Activated B cell treated with CpG ODN at 0.5 μM for 24 hours (primary cell): ENCODE measurements around the gene MGAT4B. TPM values are rescaled to one million over a fixed set of nuclear protein-coding genes. Genes with fewer than 3 reads are reported as not detected.
A peak's percentile ranks its signal among the peaks of the same experiment; 100 is the strongest.
"Not testable (repeated sequence)": the region's sequence is repeated elsewhere in the genome, so short reads cannot be mapped to it uniquely, and the experiment has no call there.

ENCODE experiments used
- ATAC-seq: fragments of 200-7000 bp; cut with Tn5 transposase; one replicate; pipeline ENCODE4 v1.10.0; 2021; ENCODE audit warnings: low read depth, mild to moderate bottlenecking, moderate library complexity
- CTCF ChIA-PET: fragments of 350-600 bp; sonication (Branson Sonifier 250); formaldehyde crosslinking; loops from one replicate; lab custom pipeline; 2021; ENCODE audit warnings: antibody characterized with exemption; lab: Charles Lee
- POLR2A ChIA-PET: fragments of 350-600 bp; sonication (Branson Sonifier 250); formaldehyde crosslinking; loops from one replicate; lab custom pipeline; 2021; ENCODE audit warnings: antibody characterized with exemption; lab: Charles Lee
- DNase-seq: peaks from one replicate; pipeline ENCODE4 v3.0.0; 2022
- H3K27ac Mint-ChIP-seq: one replicate; pipeline ENCODE4 v1.8.0; 2020; ENCODE audit warnings: mixed read lengths
- H3K27me3 Mint-ChIP-seq: one replicate; pipeline ENCODE4 v1.8.0; 2021; ENCODE audit warnings: mixed read lengths
- H3K36me3 Mint-ChIP-seq: one replicate; pipeline ENCODE4 v1.8.0; 2021; ENCODE audit warnings: low read depth, mixed read lengths
- H3K4me1 Mint-ChIP-seq: one replicate; pipeline ENCODE4 v1.8.0; 2021; ENCODE audit warnings: mixed read lengths
- H3K4me3 Mint-ChIP-seq: one replicate; pipeline ENCODE4 v1.8.0; 2020; ENCODE audit warnings: mild to moderate bottlenecking, mixed read lengths
- H3K9me3 Mint-ChIP-seq: one replicate; pipeline ENCODE4 v1.8.0; 2020; ENCODE audit warnings: mixed read lengths
- intact Hi-C: fragments of 100-400 bp; cut with micrococcal nuclease; formaldehyde crosslinking; loops from one replicate; pipeline ENCODE4 v1.15.1; 2024
- total RNA-seq: library from RNA; stranded (reverse); gene quantifications from 2 replicates; pipeline ENCODE4 v1.2.3, GENCODE V29; 2022
- TF ChIP-seq, protein P1 (sequence below): fragments of 200-600 bp; IDR thresholded peaks from one replicate; pipeline ENCODE4 v1.8.0; 2022; ENCODE audit warnings: antibody characterized with exemption, mild to moderate bottlenecking

MGAT4B gene
- total RNA-seq, 1 donor from 2014 or later, result 85.3 TPM

DNA sequence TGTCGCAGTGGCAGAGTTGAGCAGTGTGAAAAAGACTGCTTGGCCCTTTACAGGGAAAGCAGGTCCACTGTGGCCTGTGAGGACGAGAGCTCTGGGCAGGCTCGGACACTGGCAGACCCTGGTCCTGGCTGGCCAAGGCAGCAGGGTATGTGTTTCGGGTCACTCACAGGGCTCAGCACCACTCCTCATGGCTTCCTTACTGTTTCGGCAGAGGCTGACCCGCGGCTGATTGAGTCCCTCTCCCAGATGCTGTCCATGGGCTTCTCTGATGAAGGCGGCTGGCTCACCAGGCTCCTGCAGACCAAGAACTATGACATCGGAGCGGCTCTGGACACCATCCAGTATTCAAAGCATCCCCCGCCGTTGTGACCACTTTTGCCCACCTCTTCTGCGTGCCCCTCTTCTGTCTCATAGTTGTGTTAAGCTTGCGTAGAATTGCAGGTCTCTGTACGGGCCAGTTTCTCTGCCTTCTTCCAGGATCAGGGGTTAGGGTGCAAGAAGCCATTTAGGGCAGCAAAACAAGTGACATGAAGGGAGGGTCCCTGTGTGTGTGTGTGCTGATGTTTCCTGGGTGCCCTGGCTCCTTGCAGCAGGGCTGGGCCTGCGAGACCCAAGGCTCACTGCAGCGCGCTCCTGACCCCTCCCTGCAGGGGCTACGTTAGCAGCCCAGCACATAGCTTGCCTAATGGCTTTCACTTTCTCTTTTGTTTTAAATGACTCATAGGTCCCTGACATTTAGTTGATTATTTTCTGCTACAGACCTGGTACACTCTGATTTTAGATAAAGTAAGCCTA lies 29.8 kb upstream of the MGAT4B start:
- TF ChIP-seq, protein P1, sequence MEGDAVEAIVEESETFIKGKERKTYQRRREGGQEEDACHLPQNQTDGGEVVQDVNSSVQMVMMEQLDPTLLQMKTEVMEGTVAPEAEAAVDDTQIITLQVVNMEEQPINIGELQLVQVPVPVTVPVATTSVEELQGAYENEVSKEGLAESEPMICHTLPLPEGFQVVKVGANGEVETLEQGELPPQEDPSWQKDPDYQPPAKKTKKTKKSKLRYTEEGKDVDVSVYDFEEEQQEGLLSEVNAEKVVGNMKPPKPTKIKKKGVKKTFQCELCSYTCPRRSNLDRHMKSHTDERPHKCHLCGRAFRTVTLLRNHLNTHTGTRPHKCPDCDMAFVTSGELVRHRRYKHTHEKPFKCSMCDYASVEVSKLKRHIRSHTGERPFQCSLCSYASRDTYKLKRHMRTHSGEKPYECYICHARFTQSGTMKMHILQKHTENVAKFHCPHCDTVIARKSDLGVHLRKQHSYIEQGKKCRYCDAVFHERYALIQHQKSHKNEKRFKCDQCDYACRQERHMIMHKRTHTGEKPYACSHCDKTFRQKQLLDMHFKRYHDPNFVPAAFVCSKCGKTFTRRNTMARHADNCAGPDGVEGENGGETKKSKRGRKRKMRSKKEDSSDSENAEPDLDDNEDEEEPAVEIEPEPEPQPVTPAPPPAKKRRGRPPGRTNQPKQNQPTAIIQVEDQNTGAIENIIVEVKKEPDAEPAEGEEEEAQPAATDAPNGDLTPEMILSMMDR, result no peak
- DNase-seq (no peak), ATAC-seq (peak; percentile 92)
- Mint-ChIP-seq H3K4me3 (no peak overlapping the region), H3K27me3 (no peaks in the 10 kb centered on the region), H3K36me3 (peaks cover 79% of the 10 kb centered on the region), H3K9me3 (no peaks in the 10 kb centered on the region), H3K4me1 (peaks cover 15% of the 10 kb centered on the region), H3K27ac (peak overlapping the region; percentile 63)
- CTCF ChIA-PET, result interaction anchor here (0.6 to 1.3 kb wide), 3 partner anchors 21 to 213 kb away, joined by 3 read pairs; partner anchors contain the start of gene HNRNPH1
- POLR2A ChIA-PET, result interaction anchor here (0.5 to 1.9 kb wide), 9 partner anchors 9 to 1727 kb away, joined by 3 to 9 read pairs (median 4); no protein-coding TSS in a partner anchor
- intact Hi-C loops, result loop anchor here (1.0 to 2.0 kb wide), 4 partner anchors 16 to 34 kb away; partner anchors contain the start of genes MRNIP and SQSTM1

DNA sequence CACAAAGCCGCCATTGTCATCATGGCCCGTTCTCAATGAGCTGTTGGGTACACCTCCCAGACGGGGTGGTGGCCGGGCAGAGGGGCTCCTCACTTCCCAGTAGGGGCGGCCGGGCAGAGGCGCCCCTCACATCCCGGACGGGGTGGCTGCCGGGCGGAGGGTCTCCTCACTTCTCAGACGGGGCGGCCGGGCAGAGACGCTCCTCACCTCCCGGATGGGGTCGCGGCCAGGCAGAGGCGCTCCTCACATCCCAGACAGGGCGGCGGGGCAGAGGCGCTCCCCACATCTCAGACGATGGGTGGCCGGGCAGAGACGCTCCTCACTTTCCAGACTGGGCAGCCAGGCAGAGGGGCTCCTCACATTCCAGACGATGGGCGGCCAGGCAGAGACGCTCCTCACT lies 28.2 kb upstream of the MGAT4B start:
- DNase-seq, intact Hi-C loops, H3K9me3 Mint-ChIP-seq, ATAC-seq, POLR2A ChIA-PET, H3K27me3 Mint-ChIP-seq, H3K27ac Mint-ChIP-seq, H3K4me3 Mint-ChIP-seq, CTCF ChIA-PET: not testable (repeated sequence)
- Mint-ChIP-seq H3K4me1 (peaks cover 15% of the 10 kb centered on the region), H3K36me3 (peaks cover 79% of the 10 kb centered on the region)

DNA sequence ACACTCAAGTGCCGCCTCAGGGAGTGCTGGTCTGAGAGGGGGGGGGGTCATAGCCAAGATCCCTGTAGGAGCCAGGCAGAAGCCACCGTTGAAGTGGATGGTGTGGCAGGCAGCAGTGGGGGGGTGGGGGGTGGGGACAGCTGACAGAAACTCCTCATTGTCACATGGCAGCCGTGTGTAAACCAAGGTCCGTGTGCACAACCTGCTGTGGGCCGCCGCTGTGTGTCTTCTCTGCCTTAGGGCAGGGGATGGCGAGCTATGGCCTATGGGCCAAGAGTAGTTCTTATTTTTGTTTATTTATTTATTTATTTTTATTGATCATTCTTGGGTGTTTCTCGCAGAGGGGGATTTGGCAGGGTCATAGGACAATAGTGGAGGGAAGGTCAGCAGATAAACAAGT lies 27.5 kb upstream of the MGAT4B start:
- ATAC-seq, result no peak
- H3K4me1 Mint-ChIP-seq, result peaks cover 15% of the 10 kb centered on the region
- CTCF ChIA-PET, result no interaction called here
- intact Hi-C loops, result no loop called here
- peaks cover 82% of the 10 kb centered on the region for H3K36me3 Mint-ChIP-seq
- TF ChIP-seq, protein P1, result no peak
- H3K9me3 Mint-ChIP-seq, result no peaks in the 10 kb centered on the region
- POLR2A ChIA-PET, result interaction anchor here (0.7 kb wide), 1 partner anchor 18 kb away, joined by 8 read pairs; no protein-coding TSS in a partner anchor
- H3K4me3 Mint-ChIP-seq, result no peak overlapping the region
- no peaks in the 10 kb centered on the region for H3K27me3 Mint-ChIP-seq
- DNase-seq, result no peak
- no peak overlapping the region for H3K27ac Mint-ChIP-seq

DNA sequence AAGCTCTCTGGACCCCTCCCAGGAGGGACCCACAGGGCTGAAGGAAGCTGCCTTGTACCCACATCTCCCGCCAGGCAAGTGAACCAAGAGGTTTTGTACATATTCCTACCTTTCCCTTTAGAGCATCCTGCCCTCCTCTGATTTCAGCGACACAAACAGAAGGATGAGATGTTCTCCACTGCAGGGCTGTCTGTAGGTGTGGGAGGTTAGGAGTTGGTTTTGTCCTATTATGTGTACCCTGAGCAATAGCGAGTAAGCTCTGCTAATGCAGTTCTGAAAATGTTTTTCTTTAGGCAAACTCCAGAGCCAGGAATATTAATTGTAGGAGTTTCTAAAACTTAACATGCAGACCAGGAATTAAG lies 27.0 kb upstream of the MGAT4B start:
- Mint-ChIP-seq H3K4me1 (peaks cover 19% of the 10 kb centered on the region), H3K9me3 (no peaks in the 10 kb centered on the region), H3K36me3 (peaks cover 85% of the 10 kb centered on the region), H3K27ac (peak overlapping the region; percentile 18), H3K4me3 (no peak overlapping the region), H3K27me3 (no peaks in the 10 kb centered on the region)
- CTCF ChIA-PET, result no interaction called here
- ATAC-seq, result no peak
- TF ChIP-seq, protein P1, result no peak
- DNase-seq, result no peak
- POLR2A ChIA-PET, result interaction anchor here (0.7 kb wide), 1 partner anchor 18 kb away, joined by 8 read pairs; no protein-coding TSS in a partner anchor
- intact Hi-C loops, result no loop called here

DNA sequence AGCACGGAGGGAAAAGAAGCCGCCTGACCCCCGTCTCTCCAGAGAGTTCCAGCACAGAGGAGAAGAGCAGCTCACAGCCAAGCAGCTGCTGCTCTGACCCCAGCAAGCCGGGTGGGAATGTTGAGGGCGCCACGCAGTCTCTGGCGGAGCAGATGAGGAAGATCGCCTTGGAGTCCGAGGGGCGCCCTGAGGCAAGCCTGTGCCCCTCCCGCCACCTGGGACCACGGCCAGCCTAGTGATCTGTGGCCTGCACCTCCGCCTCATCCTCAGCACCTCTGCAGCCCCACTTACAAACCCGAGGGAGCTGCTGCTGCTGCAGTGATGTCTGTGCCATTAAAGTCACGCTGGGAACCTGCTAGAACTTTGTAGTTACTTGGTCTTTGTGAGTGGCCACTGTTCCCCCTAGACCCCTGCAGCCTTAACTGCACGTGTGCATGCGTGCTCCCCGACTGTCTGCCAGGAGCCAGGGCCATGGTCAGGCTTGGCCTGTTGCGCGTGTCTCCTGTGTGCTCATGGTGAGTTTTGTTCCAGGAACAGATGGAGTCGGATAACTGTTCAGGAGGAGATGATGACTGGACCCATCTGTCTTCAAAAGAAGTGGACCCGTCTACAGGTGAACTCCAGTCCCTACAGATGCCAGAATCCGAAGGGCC lies 26.5 kb upstream of the MGAT4B start:
- Mint-ChIP-seq H3K27ac (peak overlapping the region; percentile 18), H3K4me1 (peaks cover 19% of the 10 kb centered on the region), H3K9me3 (no peaks in the 10 kb centered on the region), H3K36me3 (peaks cover 85% of the 10 kb centered on the region), H3K4me3 (no peak overlapping the region), H3K27me3 (no peaks in the 10 kb centered on the region)
- TF ChIP-seq, protein P1, result no peak
- ChIA-PET POLR2A (interaction anchor here (0.7 to 1.0 kb wide), 2 partner anchors 13 to 19 kb away, joined by 8 to 10 read pairs; no protein-coding TSS in a partner anchor), CTCF (no interaction called here)
- DNase-seq, result no peak
- intact Hi-C loops, result no loop called here
- ATAC-seq, result no peak
